Left ventricle myocardium inferior (tissue), 1 donor: ENCODE results near the gene RNF40. TPM values are rescaled to one million over a fixed set of nuclear protein-coding genes. Genes with fewer than 3 reads are reported as not detected.
A peak's percentile ranks its signal among the peaks of the same experiment; 100 is the strongest.

ENCODE experiments used
- DNase-seq: peaks from one replicate; pipeline ENCODE4 v3.0.0-alpha.2; 2020
- H3K27ac ChIP-seq: fragments of 200-600 bp; replicated peaks from 2 replicates; pipeline ENCODE4 v1.8.0; 2021
- H3K27me3 ChIP-seq: fragments of 200-600 bp; 2 replicates; pipeline ENCODE4 v1.8.0; 2021; ENCODE audit warnings: low read depth
- H3K36me3 ChIP-seq: fragments of 200-600 bp; 2 replicates; pipeline ENCODE4 v1.8.0; 2021
- H3K4me1 ChIP-seq: fragments of 200-600 bp; 2 replicates; pipeline ENCODE4 v1.8.0; 2021
- H3K4me3 ChIP-seq: fragments of 200-600 bp; 2 replicates; pipeline ENCODE4 v1.8.0; 2021; ENCODE audit warnings: mild to moderate bottlenecking, moderate library complexity
- H3K9me3 ChIP-seq: fragments of 200-600 bp; replicated peaks from 2 replicates; pipeline ENCODE4 v1.8.0; 2021
- intact Hi-C: fragments of 100-400 bp; cut with micrococcal nuclease; formaldehyde crosslinking; loops from one replicate; pipeline ENCODE4 v1.11.0; 2022
- total RNA-seq: library from RNA; stranded (reverse); fragmentation: NEBNext Ultra II Directional; extraction: Animal tissue kit (Norgen Biotek cat#: 25700); gene quantifications from one replicate; pipeline ENCODE4 v1.2.1, GENCODE V29; 2021
- TF ChIP-seq, protein P1 (sequence below): fragments of 200-600 bp; IDR thresholded peaks from 2 replicates; pipeline ENCODE4 v1.8.0; 2021; ENCODE audit warnings: antibody characterized with exemption, mild to moderate bottlenecking, borderline replicate concordance
- donor health status: DM: no; HTN: yes; CAD: no; lungs with severe emphysema.

Gene RNF40
- total RNA-seq, 1 donor from 2014 or later = 35.6 TPM

DNA sequence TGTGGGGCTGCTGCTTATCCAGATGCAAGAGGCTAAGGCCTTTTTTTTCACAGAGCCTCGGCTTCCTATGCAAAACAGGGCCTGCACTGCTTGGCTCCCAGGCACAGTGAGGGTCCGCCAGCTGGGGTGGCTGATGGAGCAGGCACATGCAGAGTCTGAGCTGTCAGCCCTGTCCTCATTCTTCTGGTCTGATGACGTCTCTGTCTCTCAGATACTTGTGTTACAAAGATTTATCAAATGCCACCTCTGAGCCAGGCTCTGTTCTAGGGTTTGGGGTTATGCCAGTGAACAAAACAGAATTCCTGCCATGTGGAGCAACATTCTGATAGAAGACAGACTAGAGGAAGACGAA lies 4.8 kb downstream of the RNF40 start:
- Histone ChIP-seq H3K27me3 (no peaks in the 10 kb centered on the region), H3K4me3 (no peak overlapping the region), H3K4me1 (peaks cover 51% of the 10 kb centered on the region), H3K36me3 (peaks cover 88% of the 10 kb centered on the region), H3K9me3 (no peaks in the 10 kb centered on the region), H3K27ac (peak overlapping the region; percentile 80)
- no peak for DNase-seq
- TF ChIP-seq, protein P1, sequence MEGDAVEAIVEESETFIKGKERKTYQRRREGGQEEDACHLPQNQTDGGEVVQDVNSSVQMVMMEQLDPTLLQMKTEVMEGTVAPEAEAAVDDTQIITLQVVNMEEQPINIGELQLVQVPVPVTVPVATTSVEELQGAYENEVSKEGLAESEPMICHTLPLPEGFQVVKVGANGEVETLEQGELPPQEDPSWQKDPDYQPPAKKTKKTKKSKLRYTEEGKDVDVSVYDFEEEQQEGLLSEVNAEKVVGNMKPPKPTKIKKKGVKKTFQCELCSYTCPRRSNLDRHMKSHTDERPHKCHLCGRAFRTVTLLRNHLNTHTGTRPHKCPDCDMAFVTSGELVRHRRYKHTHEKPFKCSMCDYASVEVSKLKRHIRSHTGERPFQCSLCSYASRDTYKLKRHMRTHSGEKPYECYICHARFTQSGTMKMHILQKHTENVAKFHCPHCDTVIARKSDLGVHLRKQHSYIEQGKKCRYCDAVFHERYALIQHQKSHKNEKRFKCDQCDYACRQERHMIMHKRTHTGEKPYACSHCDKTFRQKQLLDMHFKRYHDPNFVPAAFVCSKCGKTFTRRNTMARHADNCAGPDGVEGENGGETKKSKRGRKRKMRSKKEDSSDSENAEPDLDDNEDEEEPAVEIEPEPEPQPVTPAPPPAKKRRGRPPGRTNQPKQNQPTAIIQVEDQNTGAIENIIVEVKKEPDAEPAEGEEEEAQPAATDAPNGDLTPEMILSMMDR = no peak
- intact Hi-C loops = no loop called here

DNA sequence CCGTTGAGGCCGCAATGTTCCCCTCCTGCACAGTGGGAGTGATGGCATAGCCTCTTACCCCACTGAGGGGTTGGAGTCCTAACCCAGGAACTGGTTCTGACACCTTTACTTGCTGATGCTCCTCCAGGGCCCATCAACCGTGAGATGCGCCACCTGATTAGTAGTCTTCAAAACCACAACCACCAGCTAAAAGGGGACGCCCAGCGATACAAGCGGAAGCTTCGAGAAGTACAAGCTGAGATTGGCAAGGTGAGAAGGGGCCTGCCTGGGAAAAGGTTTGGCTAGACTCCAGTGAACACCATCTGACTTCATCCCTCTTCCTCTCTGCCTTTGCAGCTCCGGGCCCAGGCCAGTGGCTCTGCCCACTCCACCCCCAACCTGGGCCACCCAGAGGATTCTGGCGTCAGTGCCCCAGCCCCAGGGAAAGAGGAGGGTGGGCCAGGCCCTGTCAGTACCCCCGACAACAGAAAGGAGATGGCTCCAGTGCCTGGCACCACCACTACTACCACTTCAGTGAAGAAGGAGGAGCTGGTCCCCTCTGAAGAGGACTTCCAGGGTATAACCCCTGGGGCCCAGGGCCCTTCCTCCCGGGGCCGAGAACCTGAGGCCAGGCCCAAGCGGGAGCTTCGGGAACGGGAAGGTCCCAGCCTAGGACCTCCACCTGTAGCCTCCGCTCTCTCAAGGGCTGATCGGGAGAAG lies 5.8 kb downstream of the RNF40 start:
- intact Hi-C loops = no loop called here
- no peak for DNase-seq
- Histone ChIP-seq H3K4me3 (no peak overlapping the region), H3K36me3 (peaks cover 98% of the 10 kb centered on the region), H3K9me3 (no peaks in the 10 kb centered on the region), H3K27ac (peak overlapping the region; percentile 80), H3K27me3 (no peaks in the 10 kb centered on the region), H3K4me1 (peaks cover 45% of the 10 kb centered on the region)
- TF ChIP-seq, protein P1 = no peak

DNA sequence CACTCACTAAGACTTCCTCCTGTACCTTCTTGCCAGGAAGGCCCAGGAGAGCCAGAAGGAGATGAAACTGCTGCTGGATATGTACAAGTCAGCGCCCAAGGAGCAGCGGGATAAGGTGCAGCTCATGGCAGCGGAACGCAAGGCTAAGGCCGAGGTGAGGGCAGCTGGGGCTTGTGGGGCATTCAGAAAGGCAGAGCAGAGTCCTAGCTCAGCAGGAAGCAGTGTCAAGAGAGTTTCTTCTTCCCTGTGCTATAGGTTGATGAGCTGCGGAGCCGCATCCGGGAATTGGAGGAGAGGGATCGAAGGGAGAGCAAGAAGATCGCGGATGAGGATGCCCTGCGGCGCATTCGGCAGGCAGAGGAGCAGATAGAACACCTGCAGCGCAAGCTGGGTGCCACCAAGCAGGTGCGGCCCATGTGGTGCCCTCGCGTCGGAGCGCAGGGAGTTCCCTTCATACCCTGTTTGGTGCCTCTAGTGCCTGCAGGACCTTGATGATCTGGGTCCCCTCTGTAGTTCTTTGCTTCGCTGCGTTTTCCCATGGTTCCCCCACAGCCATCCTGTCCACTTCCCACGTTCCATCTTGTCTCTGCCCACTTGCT lies 6.6 kb downstream of the RNF40 start:
- Histone ChIP-seq H3K36me3 (peaks cover 100% of the 10 kb centered on the region), H3K27me3 (no peaks in the 10 kb centered on the region), H3K9me3 (no peaks in the 10 kb centered on the region), H3K4me3 (no peak overlapping the region), H3K27ac (peak overlapping the region; percentile 80), H3K4me1 (peaks cover 41% of the 10 kb centered on the region)
- intact Hi-C loops = no loop called here
- TF ChIP-seq, protein P1 = no peak
- no peak for DNase-seq

DNA sequence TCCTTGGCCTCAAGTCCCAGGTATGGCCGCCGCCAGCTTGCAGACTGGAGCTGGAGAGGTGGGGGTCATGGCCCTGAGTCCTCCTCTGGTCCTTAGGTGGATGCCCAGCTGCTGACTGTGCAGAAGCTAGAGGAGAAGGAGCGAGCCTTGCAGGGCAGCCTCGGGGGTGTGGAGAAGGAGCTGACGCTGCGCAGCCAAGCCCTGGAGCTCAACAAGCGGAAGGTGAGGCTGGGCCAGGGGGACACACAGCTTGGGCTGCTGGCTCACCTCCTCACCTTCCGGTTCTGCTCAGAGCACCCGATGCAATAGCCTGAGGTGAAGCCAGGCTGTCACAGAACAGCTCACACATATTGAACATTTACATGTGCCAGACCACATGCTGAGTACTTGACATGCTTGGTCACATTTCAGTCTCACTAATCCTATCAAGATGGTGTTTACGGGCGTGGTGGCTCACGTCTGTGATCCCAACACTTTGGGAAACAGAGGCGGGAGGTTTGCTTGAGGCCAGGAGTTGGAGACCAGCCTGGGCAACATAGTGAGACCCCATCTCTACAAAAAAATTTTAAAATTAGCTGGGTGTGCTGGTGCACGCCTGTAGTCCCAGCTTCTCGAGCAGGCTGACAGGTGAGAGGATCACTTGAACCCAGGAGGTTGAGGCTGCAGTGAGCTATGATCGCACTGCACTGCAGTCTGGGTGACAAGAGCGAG lies 7.4 kb downstream of the RNF40 start:
- intact Hi-C loops = no loop called here
- Histone ChIP-seq H3K27me3 (no peaks in the 10 kb centered on the region), H3K4me1 (peaks cover 41% of the 10 kb centered on the region), H3K36me3 (peaks cover 100% of the 10 kb centered on the region), H3K9me3 (no peaks in the 10 kb centered on the region), H3K4me3 (no peak overlapping the region), H3K27ac (no peak overlapping the region)
- TF ChIP-seq, protein P1 = no peak
- DNase-seq = no peak

DNA sequence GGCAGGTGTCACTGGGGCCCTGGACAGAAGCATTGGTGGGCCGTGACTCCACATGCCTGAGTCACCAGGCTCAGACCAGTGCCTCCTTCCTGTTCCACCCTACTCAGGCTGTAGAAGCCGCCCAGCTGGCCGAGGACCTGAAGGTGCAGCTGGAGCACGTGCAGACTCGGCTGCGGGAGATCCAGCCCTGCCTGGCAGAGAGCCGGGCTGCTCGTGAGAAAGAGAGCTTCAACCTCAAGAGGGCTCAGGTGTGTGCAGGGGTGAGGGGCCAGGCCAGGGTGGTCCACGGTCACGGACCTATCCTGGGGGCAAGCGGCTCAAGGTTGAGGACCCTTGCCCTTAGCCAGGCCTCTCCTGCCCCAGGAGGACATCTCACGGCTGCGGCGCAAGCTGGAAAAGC lies 9.6 kb downstream of the RNF40 start:
- TF ChIP-seq, protein P1 = no peak
- Histone ChIP-seq H3K27ac (no peak overlapping the region), H3K27me3 (no peaks in the 10 kb centered on the region), H3K9me3 (no peaks in the 10 kb centered on the region), H3K4me3 (no peak overlapping the region), H3K36me3 (peaks cover 78% of the 10 kb centered on the region), H3K4me1 (peaks cover 51% of the 10 kb centered on the region)
- DNase-seq = peak; percentile 11
- intact Hi-C loops = no loop called here
